Activated CD4-positive, CD25-positive, alpha-beta regulatory T cell (primary cell): ENCODE measurements around the gene TTBK1.

Experiments used
- DNase-seq, 4 experiments: peaks; one replicate each; lab custom pipeline; 2025; lab: John Stamatoyannopoulos, UW

The TTBK1 gene

GRCh38 chr6:43242908-43243663 is at the start of gene TTBK1:
Gene TTBK1 (plus strand): TSS chr6:43243481. CDS start chr6:43246661, 3,180 bp downstream.
- no peak for DNase-seq

GRCh38 chr6:43193929-43194328 is 49.4 kb upstream of the TTBK1 start:
- DNase-seq: no peak

GRCh38 chr6:43196337-43196736 is 46.9 kb upstream of the TTBK1 start:
- no peak for DNase-seq

GRCh38 chr6:43199912-43200311 is 43.4 kb upstream of the TTBK1 start:
- no peak for DNase-seq

GRCh38 chr6:43200541-43200940 is 42.7 kb upstream of the TTBK1 start:
- no peak for DNase-seq

- DNase-seq: no peak
Observed at GRCh38 chr6:43202451-43202850, 40.8 kb upstream of the TTBK1 start.

- DNase-seq: no peak
Observed at GRCh38 chr6:43203029-43203717, 40.1 kb upstream of the TTBK1 start.

- no peak for DNase-seq
Observed at GRCh38 chr6:43203718-43204095, 39.6 kb upstream of the TTBK1 start.

- DNase-seq: no peak
Observed at GRCh38 chr6:43204271-43205105, 38.8 kb upstream of the TTBK1 start.

- no peak for DNase-seq
Observed at GRCh38 chr6:43205849-43206248, 37.4 kb upstream of the TTBK1 start.

- no peak for DNase-seq
Observed at GRCh38 chr6:43207286-43207685, 36.0 kb upstream of the TTBK1 start.

GRCh38 chr6:43211955-43212354 is 31.3 kb upstream of the TTBK1 start:
- DNase-seq: no peak

GRCh38 chr6:43213431-43213830 is 29.9 kb upstream of the TTBK1 start:
- DNase-seq: no peak

- DNase-seq: no peak
Observed at GRCh38 chr6:43215066-43215465, 28.2 kb upstream of the TTBK1 start.

GRCh38 chr6:43216200-43216599 is 27.1 kb upstream of the TTBK1 start:
- no peak for DNase-seq

- DNase-seq: no peak
Observed at GRCh38 chr6:43217351-43217750, 25.9 kb upstream of the TTBK1 start.

- no peak for DNase-seq
Observed at GRCh38 chr6:43219119-43219518, 24.2 kb upstream of the TTBK1 start.

- no peak for DNase-seq
Observed at GRCh38 chr6:43219814-43220213, 23.5 kb upstream of the TTBK1 start.

GRCh38 chr6:43220439-43220951 is 22.8 kb upstream of the TTBK1 start:
- DNase-seq: no peak

- DNase-seq: no peak
Observed at GRCh38 chr6:43221046-43221972, 22.0 kb upstream of the TTBK1 start.

GRCh38 chr6:43222418-43223059 is 20.7 kb upstream of the TTBK1 start:
- DNase-seq: no peak
